ENCODE results near the gene MS4A18. TPM values are rescaled to one million over a fixed set of nuclear protein-coding genes. Genes with fewer than 3 reads are reported as not detected.

Gene MS4A18
- total RNA-seq, 1 experiment from 2014 or later = not detected

DNA sequence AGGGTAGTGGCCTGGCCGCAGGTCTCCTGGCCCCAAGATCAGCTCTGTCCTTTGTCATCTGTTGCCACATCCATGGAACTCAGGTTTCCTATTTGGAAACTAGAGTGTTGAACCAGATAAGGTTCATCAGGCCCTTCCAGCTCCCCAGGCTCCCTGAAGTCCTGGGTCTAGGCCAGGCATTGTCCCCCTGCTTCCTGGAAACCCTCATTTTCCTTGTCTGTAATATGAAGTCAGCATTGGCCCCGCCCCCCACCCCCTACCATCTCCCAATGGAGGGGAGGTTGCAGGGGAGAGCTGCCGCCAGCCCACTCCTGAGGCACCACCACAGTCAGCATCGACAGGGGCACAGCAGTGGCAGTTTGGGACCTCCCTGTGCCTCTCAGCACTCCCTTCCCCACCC, 51.6 kb downstream of the MS4A18 start:
- H3K36me3 Mint-ChIP-seq (ENCODE audit: insufficient read depth, unreplicated experiment) = no peaks in the 10 kb centered on the region
- intact Hi-C loops (cut with micrococcal nuclease) = loop anchor here (5.0 kb wide), 1 partner anchor 396 kb away; no protein-coding TSS in a partner anchor
- no peaks in the 10 kb centered on the region for H3K27me3 Mint-ChIP-seq (ENCODE audit: insufficient read depth, unreplicated experiment)
- POLR2A ChIA-PET = no interaction called here
- TF ChIP-seq, protein P1, sequence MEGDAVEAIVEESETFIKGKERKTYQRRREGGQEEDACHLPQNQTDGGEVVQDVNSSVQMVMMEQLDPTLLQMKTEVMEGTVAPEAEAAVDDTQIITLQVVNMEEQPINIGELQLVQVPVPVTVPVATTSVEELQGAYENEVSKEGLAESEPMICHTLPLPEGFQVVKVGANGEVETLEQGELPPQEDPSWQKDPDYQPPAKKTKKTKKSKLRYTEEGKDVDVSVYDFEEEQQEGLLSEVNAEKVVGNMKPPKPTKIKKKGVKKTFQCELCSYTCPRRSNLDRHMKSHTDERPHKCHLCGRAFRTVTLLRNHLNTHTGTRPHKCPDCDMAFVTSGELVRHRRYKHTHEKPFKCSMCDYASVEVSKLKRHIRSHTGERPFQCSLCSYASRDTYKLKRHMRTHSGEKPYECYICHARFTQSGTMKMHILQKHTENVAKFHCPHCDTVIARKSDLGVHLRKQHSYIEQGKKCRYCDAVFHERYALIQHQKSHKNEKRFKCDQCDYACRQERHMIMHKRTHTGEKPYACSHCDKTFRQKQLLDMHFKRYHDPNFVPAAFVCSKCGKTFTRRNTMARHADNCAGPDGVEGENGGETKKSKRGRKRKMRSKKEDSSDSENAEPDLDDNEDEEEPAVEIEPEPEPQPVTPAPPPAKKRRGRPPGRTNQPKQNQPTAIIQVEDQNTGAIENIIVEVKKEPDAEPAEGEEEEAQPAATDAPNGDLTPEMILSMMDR (IDR thresholded peaks at IDR 0.05; ENCODE audit: unreplicated experiment) = no peak
- H3K4me1 Mint-ChIP-seq (ENCODE audit: insufficient read depth, unreplicated experiment) = peaks cover 16% of the 10 kb centered on the region
- H3K9me3 Mint-ChIP-seq (ENCODE audit: unreplicated experiment) = no peaks in the 10 kb centered on the region
- H3K27ac Mint-ChIP-seq (ENCODE audit: low read depth, unreplicated experiment) = no peak overlapping the region
- DNase-seq (ENCODE audit: unreplicated experiment) = no peak
- no peak overlapping the region for H3K4me3 Mint-ChIP-seq (ENCODE audit: unreplicated experiment)
- no TSS peak for BruUV-seq (replicated peaks)
- CTCF ChIA-PET = interaction anchor here (0.5 to 7.6 kb wide), 23 partner anchors 8 to 1423 kb away, joined by 3 to 72 read pairs (median 4); no protein-coding TSS in a partner anchor

DNA sequence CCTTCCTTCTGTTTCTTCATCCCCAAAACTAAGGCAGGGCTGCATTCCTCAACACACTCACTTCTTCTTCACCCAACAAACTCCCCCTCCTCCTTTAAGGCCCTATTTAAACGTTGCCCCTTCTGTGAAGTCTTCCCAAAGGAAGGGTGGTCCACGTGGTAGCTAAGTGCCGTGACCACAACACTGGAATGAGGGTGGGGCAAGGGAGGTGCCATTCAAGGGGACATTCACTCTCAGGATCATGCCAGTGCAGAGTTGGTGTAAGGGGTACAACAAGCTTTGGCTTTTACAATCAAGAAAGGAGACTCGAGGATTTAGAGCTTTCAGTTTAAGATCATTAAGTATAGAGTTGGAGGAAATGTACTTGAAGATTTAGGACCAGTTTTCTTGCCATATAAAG, 52.6 kb downstream of the MS4A18 start:
- DNase-seq (ENCODE audit: unreplicated experiment) = no peak
- Mint-ChIP-seq H3K9me3 (ENCODE audit: unreplicated experiment) (no peaks in the 10 kb centered on the region), H3K4me3 (ENCODE audit: unreplicated experiment) (no peak overlapping the region), H3K27ac (ENCODE audit: low read depth, unreplicated experiment) (no peak overlapping the region), H3K4me1 (ENCODE audit: insufficient read depth, unreplicated experiment) (peaks cover 16% of the 10 kb centered on the region), H3K36me3 (ENCODE audit: insufficient read depth, unreplicated experiment) (no peaks in the 10 kb centered on the region), H3K27me3 (ENCODE audit: insufficient read depth, unreplicated experiment) (no peaks in the 10 kb centered on the region)
- no TSS peak for BruUV-seq (replicated peaks)
- POLR2A ChIA-PET = interaction anchor here (0.8 kb wide), 1 partner anchor 9 kb away, joined by 3 read pairs; no protein-coding TSS in a partner anchor
- TF ChIP-seq, protein P1 (IDR thresholded peaks at IDR 0.05; ENCODE audit: unreplicated experiment) = no peak
- intact Hi-C loops (cut with micrococcal nuclease) = loop anchor here (5.0 kb wide), 1 partner anchor 395 kb away; no protein-coding TSS in a partner anchor
- CTCF ChIA-PET = interaction anchor here (0.5 to 7.6 kb wide), 13 partner anchors 12 to 496 kb away, joined by 3 to 72 read pairs (median 3); no protein-coding TSS in a partner anchor

DNA sequence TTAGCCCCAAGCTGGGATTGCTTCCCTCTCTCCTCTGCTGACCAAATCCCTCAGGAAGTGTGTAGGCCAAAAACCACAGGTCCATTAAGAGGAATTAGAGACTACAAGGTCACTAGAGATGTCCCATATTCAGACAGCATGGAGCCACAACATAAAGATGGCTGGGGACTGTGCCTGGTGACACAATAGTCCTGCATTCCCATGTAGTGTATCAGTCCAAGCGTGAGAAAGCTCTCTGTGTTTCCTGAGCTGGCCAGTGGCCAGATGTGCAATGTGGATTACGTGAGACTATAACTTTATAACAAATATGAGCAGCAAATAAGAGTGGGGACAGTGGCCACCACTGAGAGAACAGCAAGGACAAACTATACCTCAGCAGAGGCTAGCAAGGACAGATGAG, 53.1 kb downstream of the MS4A18 start:
- intact Hi-C loops (cut with micrococcal nuclease) = loop anchor here (5.0 kb wide), 1 partner anchor 395 kb away; no protein-coding TSS in a partner anchor
- Mint-ChIP-seq H3K27ac (ENCODE audit: low read depth, unreplicated experiment) (no peak overlapping the region), H3K27me3 (ENCODE audit: insufficient read depth, unreplicated experiment) (no peaks in the 10 kb centered on the region), H3K4me1 (ENCODE audit: insufficient read depth, unreplicated experiment) (peaks cover 16% of the 10 kb centered on the region), H3K4me3 (ENCODE audit: unreplicated experiment) (no peak overlapping the region), H3K36me3 (ENCODE audit: insufficient read depth, unreplicated experiment) (no peaks in the 10 kb centered on the region), H3K9me3 (ENCODE audit: unreplicated experiment) (no peaks in the 10 kb centered on the region)
- BruUV-seq (replicated peaks) = no TSS peak
- TF ChIP-seq, protein P1 (IDR thresholded peaks at IDR 0.05; ENCODE audit: unreplicated experiment) = no peak
- CTCF ChIA-PET = interaction anchor here (0.5 to 7.6 kb wide), 13 partner anchors 13 to 408 kb away, joined by 3 to 72 read pairs (median 4); no protein-coding TSS in a partner anchor
- POLR2A ChIA-PET = interaction anchor here (0.6 to 1.2 kb wide), 3 partner anchors 9 to 128 kb away, joined by 3 read pairs; partner anchors contain the start of gene PRPF19
- peak; percentile 78 for DNase-seq (ENCODE audit: unreplicated experiment)

DNA sequence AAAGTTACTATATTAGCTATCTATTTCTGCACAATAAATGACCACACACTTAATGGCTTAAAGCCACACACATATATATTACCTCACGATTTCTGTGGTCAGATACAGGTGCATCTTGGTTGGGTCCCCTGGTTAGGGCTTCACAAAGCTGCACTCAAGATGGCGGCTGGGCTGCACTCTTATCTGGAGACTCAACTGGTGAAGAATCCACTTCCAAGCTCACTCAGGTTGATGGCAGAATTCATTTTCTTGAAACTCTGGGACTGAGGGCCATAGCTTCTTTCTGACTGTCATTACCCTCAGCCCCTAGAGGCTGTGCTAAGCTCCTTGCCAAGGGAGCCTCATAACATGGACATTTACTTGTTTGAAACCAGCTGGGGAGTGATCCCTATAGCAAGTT, 55.5 kb downstream of the MS4A18 start:
- CTCF ChIA-PET = interaction anchor here (0.6 to 7.6 kb wide), 5 partner anchors 15 to 407 kb away, joined by 3 to 72 read pairs (median 3); no protein-coding TSS in a partner anchor
- TF ChIP-seq, protein P1 (IDR thresholded peaks at IDR 0.05; ENCODE audit: unreplicated experiment) = no peak

More for the DNA sequence above, 55.5 kb downstream of the MS4A18 start:
- no peak for DNase-seq (ENCODE audit: unreplicated experiment)
- H3K36me3 Mint-ChIP-seq (ENCODE audit: insufficient read depth, unreplicated experiment) = no peaks in the 10 kb centered on the region
- H3K9me3 Mint-ChIP-seq (ENCODE audit: unreplicated experiment) = no peaks in the 10 kb centered on the region
- H3K27ac Mint-ChIP-seq (ENCODE audit: low read depth, unreplicated experiment) = no peak overlapping the region
- no peak overlapping the region for H3K4me3 Mint-ChIP-seq (ENCODE audit: unreplicated experiment)
- intact Hi-C loops (cut with micrococcal nuclease) = no loop called here
- no TSS peak for BruUV-seq (replicated peaks)
- H3K27me3 Mint-ChIP-seq (ENCODE audit: insufficient read depth, unreplicated experiment) = no peaks in the 10 kb centered on the region
- POLR2A ChIA-PET = interaction anchor here (0.9 kb wide), 1 partner anchor 115 kb away, joined by 3 read pairs; no protein-coding TSS in a partner anchor
- H3K4me1 Mint-ChIP-seq (ENCODE audit: insufficient read depth, unreplicated experiment) = peaks cover 9% of the 10 kb centered on the region

Data from MCF 10A (cell line).